CD14-positive monocyte (primary cell): ENCODE measurements around the gene COL25A1. TPM values are rescaled to one million over a fixed set of nuclear protein-coding genes. Genes with fewer than 3 reads are reported as not detected.

Experiments
- DNase-seq, 3 donors: peaks; one replicate each; pipeline ENCODE4 v3.0.0-alpha.2; 2011 to 2022
- H2AFZ ChIP-seq: 2 replicates; pipeline ENCODE4 v1.6.0; 2012; ENCODE audit warnings: mild to moderate bottlenecking, low read depth, low read length, inconsistent platforms; ENCODE audit not compliant: insufficient read depth, poor library complexity, severe bottlenecking
- H3K27ac ChIP-seq, 2 donors: 1 replicate in 1 of 2; 2 replicates in 1 of 2; pipeline ENCODE4 v1.5.1; 2012 to 2013; ENCODE audit warnings: low read length in 2 of 2, control low read depth in 1 of 2, inconsistent platforms in 1 of 2, low read depth in 1 of 2, mild to moderate bottlenecking in 1 of 2
- H3K27me3 ChIP-seq, 2 donors: one replicate each; pipeline versions ENCODE4 v1.6.0 to v1.6.1; 2011 to 2013; ENCODE audit warnings: low read length in 2 of 2; ENCODE audit not compliant: control insufficient read depth in 2 of 2, insufficient read depth in 2 of 2
- H3K36me3 ChIP-seq, 2 donors: replicated peaks in 1 of 2; 1 replicate in 1 of 2; 2 replicates in 1 of 2; pipeline versions ENCODE4 v1.5.1 to v1.6.1; 2012 to 2013; ENCODE audit warnings: low read length in 2 of 2, control low read depth in 1 of 2, inconsistent platforms in 1 of 2, mild to moderate bottlenecking in 1 of 2; ENCODE audit not compliant: insufficient read depth in 2 of 2, control insufficient read depth in 1 of 2
- H3K4me1 ChIP-seq, 2 donors: 1 replicate in 1 of 2; 2 replicates in 1 of 2; pipeline versions ENCODE4 v1.5.1 to v1.6.1; 2012 to 2013; ENCODE audit warnings: low read length in 2 of 2, control low read depth in 1 of 2, inconsistent platforms in 1 of 2, mild to moderate bottlenecking in 1 of 2, moderate library complexity in 1 of 2; ENCODE audit not compliant: insufficient read depth in 2 of 2, control insufficient read depth in 1 of 2
- H3K4me2 ChIP-seq: replicated peaks from 2 replicates; pipeline ENCODE3; 2012; ENCODE audit warnings: low read length, moderate library complexity, mild to moderate bottlenecking; ENCODE audit not compliant: poor library complexity, severe bottlenecking; ENCODE audit errors: extremely low read depth
- H3K4me3 ChIP-seq, 3 experiments: fragments of 200-600 bp in 1 of 3; sonication (generic) in 1 of 3; replicated peaks in 1 of 3; 1 replicate in 2 of 3; 2 replicates in 1 of 3; pipeline ENCODE4 v1.5.1; 2011 to 2013; ENCODE audit warnings: low read length in 3 of 3, mild to moderate bottlenecking in 3 of 3, control low read depth in 2 of 3, low read depth in 2 of 3, inconsistent platforms in 1 of 3, moderate library complexity in 1 of 3
- H3K79me2 ChIP-seq: 2 replicates; pipeline ENCODE4 v1.6.0; 2012; ENCODE audit warnings: mild to moderate bottlenecking, control low read depth, inconsistent platforms, low read length, moderate library complexity; ENCODE audit not compliant: insufficient read depth
- H3K9ac ChIP-seq: 2 replicates; pipeline ENCODE4 v1.6.0; 2017; ENCODE audit warnings: low read length, mild to moderate bottlenecking; ENCODE audit not compliant: insufficient read depth, poor library complexity, severe bottlenecking
- H3K9me3 ChIP-seq, 2 donors: replicated peaks in 1 of 2; 1 replicate in 1 of 2; 2 replicates in 1 of 2; pipeline versions ENCODE4 v1.5.1 to v1.6.1; 2012 to 2013; ENCODE audit warnings: low read length in 2 of 2, control low read depth in 1 of 2; ENCODE audit not compliant: control insufficient read depth in 1 of 2, insufficient read depth in 1 of 2
- H4K20me1 ChIP-seq: 2 replicates; pipeline ENCODE4 v1.6.0; 2012; ENCODE audit warnings: mild to moderate bottlenecking, low read length, control low read depth, moderate library complexity; ENCODE audit not compliant: insufficient read depth
- H3K27ac Mint-ChIP-seq, 7 donors: one replicate each; pipeline ENCODE4 v1.8.0; 2020; ENCODE audit warnings: mild to moderate bottlenecking in 7 of 7, mixed read lengths in 7 of 7, moderate library complexity in 6 of 7, inconsistent platforms in 2 of 7
- H3K27me3 Mint-ChIP-seq, 3 donors: one replicate each; pipeline ENCODE4 v1.8.0; 2021 to 2022; ENCODE audit warnings: low read depth in 3 of 3, mild to moderate bottlenecking in 3 of 3, mixed read lengths in 3 of 3, moderate library complexity in 3 of 3, inconsistent platforms in 1 of 3
- H3K36me3 Mint-ChIP-seq, 2 donors: one replicate each; pipeline ENCODE4 v1.8.0; 2020; ENCODE audit warnings: mixed read lengths in 2 of 2, inconsistent platforms in 1 of 2, mild to moderate bottlenecking in 1 of 2
- H3K4me1 Mint-ChIP-seq: one replicate; pipeline ENCODE4 v1.8.0; 2020; ENCODE audit warnings: mild to moderate bottlenecking, mixed read lengths
- H3K4me3 Mint-ChIP-seq, 2 donors: one replicate each; pipeline ENCODE4 v1.8.0; 2020; ENCODE audit warnings: mild to moderate bottlenecking in 2 of 2, mixed read lengths in 2 of 2, moderate library complexity in 1 of 2
- H3K9me3 Mint-ChIP-seq, 7 donors: one replicate each; pipeline ENCODE4 v1.8.0; 2020 to 2022; ENCODE audit warnings: mixed read lengths in 7 of 7, mild to moderate bottlenecking in 6 of 7, moderate library complexity in 6 of 7, inconsistent platforms in 2 of 7
- CTCF ChIP-seq: fragments of 200-600 bp; IDR thresholded peaks from one replicate; pipeline ENCODE4 v1.8.0; 2022; ENCODE audit warnings: antibody characterized with exemption, mild to moderate bottlenecking
- WGBS: methylation state at CpG from one replicate; pipeline ENCODE4 v1.1.5; 2013; ENCODE audit warnings: missing lambda C conversion rate; ENCODE audit not compliant: insufficient coverage; 5-methylcytosine and 5-hydroxymethylcytosine counted together
- intact Hi-C, 2 donors: fragments of 100-400 bp; cut with micrococcal nuclease; formaldehyde crosslinking; loops; one replicate each; pipeline versions ENCODE4 v1.15.0 to v1.15.1; 2023
- polyA plus RNA-seq, 3 donors: library from polyadenylated mRNA; depleted of rRNA in 1 of 3; unstranded in 2 of 3; stranded (reverse) in 1 of 3; fragments of 300-500 nt in 2 of 3; fragments of >200 nt in 1 of 3; fragmentation: Illumina TruSeq in 2 of 3; gene quantifications; 1 replicate in 2 of 3; 2 replicates in 1 of 3; pipeline ENCODE4 v1.2.3, GENCODE V29; 2012 to 2021

Gene COL25A1
- polyA plus RNA-seq, 3 donors: not detected

GRCh38 chr4:109174224-109174953, 128.1 kb downstream of the COL25A1 start:
- peaks cover 0 to 2% (median 1%) of the 10 kb centered on the region in 3 donors for H3K27me3 Mint-ChIP-seq
- H3K4me1 Mint-ChIP-seq: no peaks in the 10 kb centered on the region
- Histone ChIP-seq H3K36me3 (no peaks in the 10 kb centered on the region), H3K27ac (no peak overlapping the region), H4K20me1 (no peaks in the 10 kb centered on the region), H3K79me2 (no peaks in the 10 kb centered on the region), H3K9me3 (no peaks in the 10 kb centered on the region), H3K4me3 (no peak overlapping the region), H3K4me1 (no peaks in the 10 kb centered on the region), H3K27me3 (no peaks in the 10 kb centered on the region), H3K9ac (no peak overlapping the region), H3K4me2 (no peak overlapping the region), H2AFZ (no peak overlapping the region)
- WGBS: 82% methylated on average over 1 of the region's 5 CpGs
- no peak for DNase-seq
- intact Hi-C loops: no loop called here
- no peak overlapping the region for H3K4me3 Mint-ChIP-seq
- no peaks in the 10 kb centered on the region for H3K36me3 Mint-ChIP-seq
- H3K27ac Mint-ChIP-seq: no peak overlapping the region
- peaks cover 0 to 4% (median 4%) of the 10 kb centered on the region in 7 donors for H3K9me3 Mint-ChIP-seq
- no peak for TF ChIP-seq CTCF

- Histone ChIP-seq H3K4me2 (no peak overlapping the region), H3K27ac (no peak overlapping the region), H3K9me3 (no peaks in the 10 kb centered on the region), H2AFZ (no peak overlapping the region), H3K4me1 (no peaks in the 10 kb centered on the region), H3K9ac (no peak overlapping the region), H4K20me1 (no peaks in the 10 kb centered on the region), H3K27me3 (no peaks in the 10 kb centered on the region), H3K36me3 (no peaks in the 10 kb centered on the region), H3K4me3 (no peak overlapping the region), H3K79me2 (no peaks in the 10 kb centered on the region)
- H3K36me3 Mint-ChIP-seq: no peaks in the 10 kb centered on the region
- no peak for TF ChIP-seq CTCF
- DNase-seq: no peak
- intact Hi-C loops: no loop called here
- peaks cover 0 to 4% (median 3%) of the 10 kb centered on the region in 7 donors for H3K9me3 Mint-ChIP-seq
- H3K27ac Mint-ChIP-seq: no peak overlapping the region
- peaks cover 0 to 2% (median 1%) of the 10 kb centered on the region in 3 donors for H3K27me3 Mint-ChIP-seq
- WGBS: 92% methylated on average over 1 of the region's 4 CpGs
- H3K4me1 Mint-ChIP-seq: no peaks in the 10 kb centered on the region
- H3K4me3 Mint-ChIP-seq: no peak overlapping the region
Measured at GRCh38 chr4:109172301-109172700, 130.2 kb downstream of the COL25A1 start.
